LNCAP (cell line): ENCODE results near the gene TSHB.

Experiments
- TF ChIP-seq, protein P1 (sequence below): fragments of 450-650 bp; IDR thresholded peaks from 2 replicates; pipeline ENCODE4 v1.5.1; 2017; ENCODE audit warnings: mild to moderate bottlenecking

Gene TSHB

DNA sequence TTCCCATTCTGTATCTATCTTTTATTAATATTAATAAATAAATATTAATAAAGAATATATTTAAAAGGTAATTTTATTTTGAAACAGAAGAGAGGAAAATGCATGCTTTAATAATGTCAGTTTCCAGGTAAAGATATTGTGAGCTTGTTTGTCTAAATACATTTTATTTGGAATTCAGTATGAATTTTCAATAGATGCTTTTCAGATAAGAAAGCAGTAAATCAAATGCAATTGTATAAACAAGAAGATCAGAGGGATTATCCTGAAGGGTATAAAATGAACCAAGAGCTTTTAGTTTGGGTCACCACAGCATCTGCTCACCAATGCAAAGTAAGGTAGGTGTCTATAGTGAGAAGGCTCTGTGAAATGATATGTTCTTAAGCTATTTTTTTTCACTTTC is at the start of gene TSHB:
Gene TSHB (plus strand): TSS at position 301 of the 400 bp plus-strand sequence. CDS start 3,537 bp downstream, outside the sequence.
- TF ChIP-seq, protein P1, sequence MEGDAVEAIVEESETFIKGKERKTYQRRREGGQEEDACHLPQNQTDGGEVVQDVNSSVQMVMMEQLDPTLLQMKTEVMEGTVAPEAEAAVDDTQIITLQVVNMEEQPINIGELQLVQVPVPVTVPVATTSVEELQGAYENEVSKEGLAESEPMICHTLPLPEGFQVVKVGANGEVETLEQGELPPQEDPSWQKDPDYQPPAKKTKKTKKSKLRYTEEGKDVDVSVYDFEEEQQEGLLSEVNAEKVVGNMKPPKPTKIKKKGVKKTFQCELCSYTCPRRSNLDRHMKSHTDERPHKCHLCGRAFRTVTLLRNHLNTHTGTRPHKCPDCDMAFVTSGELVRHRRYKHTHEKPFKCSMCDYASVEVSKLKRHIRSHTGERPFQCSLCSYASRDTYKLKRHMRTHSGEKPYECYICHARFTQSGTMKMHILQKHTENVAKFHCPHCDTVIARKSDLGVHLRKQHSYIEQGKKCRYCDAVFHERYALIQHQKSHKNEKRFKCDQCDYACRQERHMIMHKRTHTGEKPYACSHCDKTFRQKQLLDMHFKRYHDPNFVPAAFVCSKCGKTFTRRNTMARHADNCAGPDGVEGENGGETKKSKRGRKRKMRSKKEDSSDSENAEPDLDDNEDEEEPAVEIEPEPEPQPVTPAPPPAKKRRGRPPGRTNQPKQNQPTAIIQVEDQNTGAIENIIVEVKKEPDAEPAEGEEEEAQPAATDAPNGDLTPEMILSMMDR = no peak

DNA sequence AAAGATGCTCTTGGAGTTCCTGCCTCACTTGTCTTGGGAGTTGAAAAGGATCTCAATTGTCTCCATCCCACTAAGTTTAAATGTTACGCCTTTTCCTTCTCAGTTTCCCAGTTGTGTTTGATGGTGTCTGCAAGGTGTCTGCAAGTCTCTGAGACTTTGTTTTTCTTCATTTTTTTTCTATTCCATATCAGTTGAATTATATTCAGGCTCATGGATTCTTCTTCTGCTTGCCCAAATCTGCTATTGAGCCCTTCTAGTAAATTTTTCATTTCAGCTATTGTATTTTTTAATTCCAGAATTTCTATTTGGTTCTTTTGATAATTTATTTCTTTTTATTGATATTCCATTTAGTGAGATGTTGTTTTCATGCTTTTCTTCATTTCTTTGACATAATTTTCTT is 47.4 kb upstream of the TSHB start:
- TF ChIP-seq, protein P1 = no peak

DNA sequence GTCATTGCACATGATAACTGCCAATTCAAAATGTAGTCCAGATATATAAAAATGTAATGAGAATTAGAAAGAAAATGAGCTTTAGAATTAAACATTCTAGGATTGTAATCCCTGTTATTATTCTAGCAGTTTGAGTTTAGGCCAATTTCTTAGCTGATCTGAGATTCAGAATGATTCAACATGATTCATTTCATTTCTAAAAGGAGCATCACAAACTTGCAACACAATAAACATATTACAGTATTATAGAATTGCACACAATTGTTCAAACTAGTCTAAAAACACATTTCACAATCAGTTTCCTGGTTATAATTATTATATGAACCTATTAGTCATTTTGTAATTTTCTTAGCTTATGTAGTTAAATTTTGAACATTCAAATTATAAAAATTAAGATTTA is 43.3 kb upstream of the TSHB start:
- TF ChIP-seq, protein P1 = no peak

DNA sequence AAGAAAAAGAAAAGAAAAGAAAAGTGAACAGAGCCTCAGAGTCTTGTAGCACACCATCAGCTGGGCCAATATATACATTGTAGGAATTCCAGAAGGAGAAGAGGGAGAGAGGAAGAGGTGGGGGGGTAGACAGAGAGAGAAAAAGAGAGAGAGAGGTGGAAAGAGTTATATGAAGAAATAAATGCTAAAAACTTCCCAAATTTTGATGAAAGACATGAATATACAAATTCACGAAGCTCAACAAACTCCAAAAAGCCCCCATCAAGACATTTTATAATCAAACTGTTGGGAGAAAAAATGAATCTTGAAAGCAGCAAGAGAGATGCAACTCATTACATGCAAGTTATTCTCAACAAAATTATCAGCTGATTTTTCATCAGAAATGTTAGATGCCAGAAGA is 41.5 kb upstream of the TSHB start:
- TF ChIP-seq, protein P1 = no peak

DNA sequence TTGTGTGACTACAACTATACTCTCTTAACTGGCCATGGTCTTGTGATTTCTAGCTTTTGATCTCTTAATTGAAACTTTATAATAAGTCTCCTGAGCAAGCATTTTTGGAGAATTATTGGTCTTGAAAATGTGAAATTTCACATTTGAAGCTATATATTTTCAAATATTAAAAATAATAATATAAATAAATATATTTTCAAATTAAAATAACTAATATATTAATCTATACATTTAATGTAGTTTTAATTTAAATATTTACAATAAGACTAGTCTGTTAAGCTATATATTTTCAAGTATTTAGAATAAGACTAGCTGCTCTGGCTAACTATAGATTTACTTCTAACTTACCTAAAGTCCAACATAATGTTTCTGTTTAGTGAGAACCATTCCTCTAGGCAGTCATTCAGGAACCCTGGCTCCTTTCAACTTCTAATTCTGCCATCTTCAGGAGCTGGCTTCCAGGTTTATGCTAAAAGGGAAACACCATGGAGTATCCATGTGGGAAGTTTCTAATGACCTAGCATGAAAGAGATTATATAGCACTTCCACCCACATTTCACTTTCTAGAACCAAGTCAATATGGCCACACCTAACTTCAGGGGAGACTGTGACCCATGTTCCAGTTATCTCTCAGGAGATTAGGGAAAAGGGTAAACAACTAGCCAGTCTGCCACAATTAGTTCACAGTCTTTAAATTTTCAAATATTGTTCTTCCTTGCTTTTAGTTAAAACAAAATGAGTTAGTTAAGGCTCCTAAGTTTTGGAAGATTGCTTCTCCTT is 31.9 kb upstream of the TSHB start:
- TF ChIP-seq, protein P1 = no peak

DNA sequence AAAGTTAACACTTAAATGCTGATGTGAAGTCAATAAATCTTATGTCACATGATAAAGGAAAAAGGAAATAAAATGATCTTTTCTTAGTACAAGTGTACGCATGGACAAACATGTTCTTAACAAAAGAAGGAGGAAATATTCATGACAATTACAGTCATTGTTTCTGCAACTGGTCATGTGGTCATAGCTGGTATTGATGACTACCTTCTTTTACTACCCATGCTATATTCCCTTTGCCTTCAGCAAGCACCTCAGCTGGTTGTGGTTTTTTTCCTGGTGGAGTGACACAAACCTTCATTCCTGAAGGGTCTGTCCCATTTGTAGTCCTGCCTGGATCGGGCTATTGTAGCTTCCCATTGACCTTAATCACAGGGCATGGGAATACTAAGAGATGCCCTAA is 23.4 kb upstream of the TSHB start:
- TF ChIP-seq, protein P1 = no peak

DNA sequence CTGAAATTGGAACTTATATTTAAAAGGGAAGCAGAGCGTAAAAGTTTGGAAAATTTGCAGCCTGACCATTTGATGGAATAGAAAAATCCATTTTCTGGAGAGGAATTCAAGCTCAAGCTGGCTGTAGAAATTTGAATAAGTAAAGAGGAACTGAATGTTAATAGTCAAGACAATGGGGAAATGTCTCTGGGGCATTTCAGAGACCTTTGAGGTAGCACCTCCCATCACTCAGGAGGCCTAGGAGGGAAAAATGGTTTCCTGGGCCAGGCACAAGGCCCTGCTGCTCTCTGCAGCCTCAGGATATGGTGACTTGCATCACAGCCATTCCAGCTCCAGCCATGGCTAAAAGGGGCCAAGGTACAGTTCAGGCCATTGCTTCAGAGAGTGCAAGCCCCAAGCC is 17.6 kb upstream of the TSHB start:
- TF ChIP-seq, protein P1 = no peak
